H9 (cell line): ENCODE measurements around the gene AFG1L. TPM values are rescaled to one million over a fixed set of nuclear protein-coding genes. Genes with fewer than 3 reads are reported as not detected.

ENCODE experiments used
- DNase-seq: peaks from one replicate; pipeline ENCODE4 v3.0.0-alpha.2; 2017
- H2AFZ ChIP-seq: one replicate; pipeline ENCODE4 v1.6.1; 2013; ENCODE audit warnings: mild to moderate bottlenecking, low read length, control low read depth, moderate library complexity
- H2AK5ac ChIP-seq: 2 replicates; pipeline ENCODE4 v1.6.1; 2013; ENCODE audit warnings: low read length, control low read depth, mixed read lengths; ENCODE audit not compliant: insufficient read length
- H2BK120ac ChIP-seq: one replicate; pipeline ENCODE4 v1.6.1; 2013; ENCODE audit warnings: low read depth, mild to moderate bottlenecking, low read length, control low read depth, inconsistent platforms; ENCODE audit not compliant: poor library complexity, severe bottlenecking
- H2BK12ac ChIP-seq: 2 replicates; pipeline ENCODE4 v1.6.1; 2013; ENCODE audit warnings: low read length, control low read depth, mixed read lengths, low read depth; ENCODE audit not compliant: insufficient read length
- H2BK15ac ChIP-seq: 2 replicates; pipeline ENCODE4 v1.6.1; 2013; ENCODE audit warnings: low read depth, low read length, control low read depth
- H2BK20ac ChIP-seq: one replicate; pipeline ENCODE4 v1.6.1; 2013; ENCODE audit warnings: low read depth, mild to moderate bottlenecking, low read length, control low read depth, inconsistent platforms; ENCODE audit not compliant: poor library complexity, severe bottlenecking
- H2BK5ac ChIP-seq: 2 replicates; pipeline ENCODE4 v1.6.1; 2013; ENCODE audit warnings: low read length, control low read depth, mixed read lengths; ENCODE audit not compliant: insufficient read length
- H3K14ac ChIP-seq: 2 replicates; pipeline ENCODE4 v1.6.1; 2013; ENCODE audit warnings: low read length, control low read depth; ENCODE audit not compliant: insufficient read depth
- H3K18ac ChIP-seq: 2 replicates; pipeline ENCODE4 v1.6.1; 2013; ENCODE audit warnings: low read depth, mild to moderate bottlenecking, mixed read lengths, low read length, control low read depth; ENCODE audit not compliant: insufficient read length
- H3K23ac ChIP-seq: 2 replicates; pipeline ENCODE4 v1.6.1; 2013; ENCODE audit warnings: low read length, control low read depth, mixed read lengths, low read depth; ENCODE audit not compliant: insufficient read length
- H3K23me2 ChIP-seq: 2 replicates; pipeline ENCODE4 v1.6.1; 2013; ENCODE audit warnings: low read depth, mild to moderate bottlenecking, mixed read lengths, low read length, control low read depth; ENCODE audit not compliant: insufficient read length, poor library complexity, severe bottlenecking
- H3K27ac ChIP-seq: 2 replicates; pipeline ENCODE4 v1.5.1; 2013; ENCODE audit warnings: low read length, control low read depth, mixed read lengths, low read depth; ENCODE audit not compliant: insufficient read length
- H3K27me3 ChIP-seq: 2 replicates; pipeline ENCODE4 v1.6.1; 2013; ENCODE audit warnings: low read length, control low read depth, inconsistent platforms; ENCODE audit not compliant: insufficient read depth
- H3K4ac ChIP-seq: 2 replicates; pipeline ENCODE4 v1.6.1; 2013; ENCODE audit warnings: low read depth, mild to moderate bottlenecking, control low read depth, inconsistent platforms, low read length, moderate library complexity
- H3K4me1 ChIP-seq: 2 replicates; pipeline ENCODE4 v1.6.1; 2013; ENCODE audit warnings: low read length, control low read depth, inconsistent platforms; ENCODE audit not compliant: insufficient read depth
- H3K4me2 ChIP-seq: 2 replicates; pipeline ENCODE4 v1.6.1; 2013; ENCODE audit warnings: low read length, control low read depth, mixed read lengths; ENCODE audit not compliant: insufficient read length, insufficient read depth
- H3K56ac ChIP-seq: 2 replicates; pipeline ENCODE4 v1.6.1; 2013; ENCODE audit warnings: low read depth, mild to moderate bottlenecking, mixed read lengths, low read length, control low read depth; ENCODE audit not compliant: insufficient read length
- H3K79me1 ChIP-seq: 2 replicates; pipeline ENCODE4 v1.6.1; 2013; ENCODE audit warnings: low read depth, mild to moderate bottlenecking, moderate library complexity, low read length, control low read depth, inconsistent platforms; ENCODE audit not compliant: insufficient read depth, poor library complexity, severe bottlenecking
- H3K79me2 ChIP-seq: 2 replicates; pipeline ENCODE4 v1.6.1; 2013; ENCODE audit warnings: low read length, control low read depth, inconsistent platforms; ENCODE audit not compliant: insufficient read depth
- H3K9ac ChIP-seq: 2 replicates; pipeline ENCODE4 v1.6.1; 2013; ENCODE audit warnings: low read length, control low read depth, mixed read lengths; ENCODE audit not compliant: insufficient read length; ENCODE audit errors: extremely low read depth
- H3K9me3 ChIP-seq: one replicate; pipeline ENCODE4 v1.6.1; 2013; ENCODE audit warnings: low read depth, low read length, inconsistent platforms; ENCODE audit not compliant: control insufficient read depth
- H3T11ph ChIP-seq: one replicate; pipeline ENCODE4 v1.6.1; 2013; ENCODE audit warnings: mild to moderate bottlenecking, low read length, control low read depth, inconsistent platforms
- H4K20me1 ChIP-seq: one replicate; pipeline ENCODE4 v1.6.1; 2013; ENCODE audit not compliant: control insufficient read depth, insufficient read length, insufficient read depth
- H4K5ac ChIP-seq: 2 replicates; pipeline ENCODE4 v1.6.1; 2013; ENCODE audit warnings: low read depth, mild to moderate bottlenecking, mixed read lengths, low read length, control low read depth; ENCODE audit not compliant: insufficient read length
- H4K8ac ChIP-seq: replicated peaks from 2 replicates; pipeline ENCODE4 v1.6.1; 2013; ENCODE audit warnings: low read length, control low read depth, mixed read lengths, low read depth; ENCODE audit not compliant: insufficient read length
- H4K91ac ChIP-seq: 2 replicates; pipeline ENCODE4 v1.6.1; 2013; ENCODE audit warnings: low read depth, mild to moderate bottlenecking, moderate library complexity, mixed read lengths, low read length, control low read depth; ENCODE audit not compliant: insufficient read length
- H3K27ac Mint-ChIP-seq, 3 experiments: 2 replicates in 2 of 3; 3 replicates in 1 of 3; pipeline ENCODE4 v1.8.0; 2020 to 2021; ENCODE audit warnings: mixed read lengths in 3 of 3, mild to moderate bottlenecking in 1 of 3, moderate library complexity in 1 of 3
- H3K27me3 Mint-ChIP-seq: 2 replicates; pipeline ENCODE4 v1.8.0; 2021; ENCODE audit warnings: low read depth, mild to moderate bottlenecking, moderate library complexity, mixed read lengths
- H3K36me3 Mint-ChIP-seq, 3 experiments: 2 replicates in 2 of 3; 3 replicates in 1 of 3; pipeline ENCODE4 v1.8.0; 2020 to 2021; ENCODE audit warnings: low read depth in 3 of 3, mixed read lengths in 3 of 3; ENCODE audit not compliant: insufficient read depth in 1 of 3
- H3K4me1 Mint-ChIP-seq, 2 experiments: 2 replicates each; pipeline ENCODE4 v1.8.0; 2020; ENCODE audit warnings: mixed read lengths in 2 of 2
- H3K4me3 Mint-ChIP-seq, 2 experiments: 2 replicates in 1 of 2; 3 replicates in 1 of 2; pipeline ENCODE4 v1.8.0; 2020 to 2021; ENCODE audit warnings: mild to moderate bottlenecking in 2 of 2, mixed read lengths in 2 of 2, moderate library complexity in 1 of 2
- H3K9me3 Mint-ChIP-seq, 2 experiments: 2 replicates in 1 of 2; 3 replicates in 1 of 2; pipeline ENCODE4 v1.8.0; 2020; ENCODE audit warnings: mild to moderate bottlenecking in 2 of 2, mixed read lengths in 2 of 2, moderate library complexity in 1 of 2
- CTCF ChIP-seq: fragments of 200-600 bp; sonication (generic); conservative IDR thresholded peaks from 3 replicates; pipeline ENCODE4 v1.8.0; 2021; ENCODE audit warnings: antibody characterized with exemption, mild to moderate bottlenecking
- WGBS: extraction: QIAGEN DNeasy Blood & Tissue Kit; methylation state at CpG from one replicate; pipeline ENCODE4 v1.1.7; 2013; ENCODE audit warnings: missing lambda C conversion rate, low lambda C conversion rate, mixed read lengths; ENCODE audit not compliant: insufficient read length; ENCODE audit errors: extremely low coverage; 5-methylcytosine and 5-hydroxymethylcytosine counted together
- total RNA-seq: library from RNA; stranded (reverse); gene quantifications from 2 replicates; pipeline ENCODE4 v1.2.1, GENCODE V29; 2021

AFG1L gene
- total RNA-seq, 1 experiment from 2014 or later = 4.7 TPM

GRCh38 chr6:108247965-108248536 is 46.8 kb upstream of the AFG1L start:
- no peaks in the 10 kb centered on the region for H4K20me1 ChIP-seq
- H3K27me3 Mint-ChIP-seq = no peaks in the 10 kb centered on the region
- H3K4me1 ChIP-seq = no peaks in the 10 kb centered on the region
- H3K4me3 Mint-ChIP-seq = no peak overlapping the region
- no peak overlapping the region for H2BK15ac ChIP-seq
- no peak overlapping the region for H3K9ac ChIP-seq
- no peak overlapping the region for H3K4ac ChIP-seq
- H3K23me2 ChIP-seq = no peaks in the 10 kb centered on the region
- no peak overlapping the region for H2BK20ac ChIP-seq
- peaks cover 2 to 4% of the 10 kb centered on the region in 2 experiments; a peak in 3 of 4 replicates for H3K4me1 Mint-ChIP-seq
- H3K18ac ChIP-seq = no peak overlapping the region
- H2BK5ac ChIP-seq = no peak overlapping the region
- no peak overlapping the region for H3K23ac ChIP-seq
- H4K5ac ChIP-seq = no peak overlapping the region
- no peaks in the 10 kb centered on the region for H3K79me2 ChIP-seq
- peaks cover 0 to 6% of the 10 kb centered on the region in 2 experiments; a peak in 4 of 5 replicates for H3K9me3 Mint-ChIP-seq
- no peak overlapping the region for H3K27ac Mint-ChIP-seq
- H3K27me3 ChIP-seq = no peaks in the 10 kb centered on the region
- H3K36me3 Mint-ChIP-seq = peaks cover 16 to 21% (median 17%) of the 10 kb centered on the region in 3 experiments
- no CpG with 5 or more reads among the region's 1 CpG for WGBS
- no peak overlapping the region for H3K27ac ChIP-seq
- H3K79me1 ChIP-seq = peaks cover 2% of the 10 kb centered on the region
- no peak overlapping the region for H2AFZ ChIP-seq
- no peak overlapping the region for H2BK120ac ChIP-seq
- no peak overlapping the region for H3K14ac ChIP-seq
- no peak overlapping the region for H3K4me2 ChIP-seq
- no peak overlapping the region for H2AK5ac ChIP-seq
- no peak overlapping the region for H3T11ph ChIP-seq
- DNase-seq = no peak
- no peak overlapping the region for H4K8ac ChIP-seq
- no peak overlapping the region for H3K56ac ChIP-seq
- no peak overlapping the region for H2BK12ac ChIP-seq
- no peak overlapping the region for H4K91ac ChIP-seq
- no peaks in the 10 kb centered on the region for H3K9me3 ChIP-seq
- TF ChIP-seq CTCF = 0 out of 3 replicates have a peak, but pooled peaks have one; percentile 16
